TTC549 (cell line): Measurements from ENCODE around the gene IRF9.

Source experiments
- FAIRE-seq: peaks from 2 replicates; lab custom pipeline; 2012; peaks lifted over from hg19 to GRCh38; lab: Jason Lieb, UNC

IRF9 gene

GRCh38 chr14:24147761-24148428 lies 13.2 kb upstream of the IRF9 start:
- no peak for FAIRE-seq

DNA sequence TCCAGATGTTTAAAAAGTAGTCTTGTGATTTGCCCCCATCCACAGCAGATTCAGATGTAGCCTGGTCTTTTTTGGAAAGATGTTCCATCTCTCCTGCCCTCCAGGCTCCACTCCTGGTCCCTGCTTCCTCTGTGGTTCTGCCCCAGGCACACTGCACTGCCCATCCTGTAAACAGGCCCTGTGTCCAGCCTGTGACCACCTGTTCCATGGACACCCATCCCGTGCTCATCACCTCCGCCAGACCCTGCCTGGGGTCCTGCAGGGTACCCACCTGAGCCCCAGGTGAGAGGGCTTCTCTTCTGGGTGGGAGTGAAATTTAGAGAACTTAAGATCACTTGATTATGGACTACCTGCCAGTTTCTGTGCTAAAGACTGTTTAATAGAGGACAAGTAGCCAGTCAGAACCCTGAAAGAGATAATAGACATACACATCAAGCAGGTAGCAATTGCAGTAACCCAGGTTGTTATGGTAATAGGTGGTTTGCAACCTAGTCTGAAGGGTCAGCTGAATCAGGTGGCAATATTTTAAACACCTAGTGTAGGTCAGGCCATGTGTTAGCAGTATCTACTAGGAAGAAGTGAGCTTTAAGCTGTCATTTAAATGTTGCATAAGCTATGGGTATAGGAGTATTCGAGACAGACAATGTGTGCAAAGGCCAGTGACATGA lies 11.6 kb upstream of the IRF9 start:
- no peak for FAIRE-seq

- FAIRE-seq, result no peak
Observed at GRCh38 chr14:24150061-24150460, 11.0 kb upstream of the IRF9 start.

DNA sequence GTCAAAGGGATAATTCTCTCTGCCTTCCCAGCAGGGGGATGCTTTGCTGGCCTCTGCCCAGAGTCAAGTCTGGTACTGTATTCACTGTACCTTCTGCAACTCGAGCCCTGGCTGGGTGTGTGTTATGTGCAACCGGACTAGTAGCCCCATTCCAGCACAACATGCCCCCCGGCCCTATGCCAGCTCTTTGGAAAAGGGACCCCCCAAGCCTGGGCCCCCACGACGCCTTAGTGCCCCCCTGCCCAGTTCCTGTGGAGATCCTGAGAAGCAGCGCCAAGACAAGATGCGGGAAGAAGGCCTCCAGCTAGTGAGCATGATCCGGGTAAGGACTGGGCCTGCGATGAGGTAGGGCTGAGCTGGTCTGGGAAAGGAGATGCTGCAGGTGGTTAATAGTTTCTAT lies 10.5 kb upstream of the IRF9 start:
- no peak for FAIRE-seq

GRCh38 chr14:24150993-24151392 lies 10.1 kb upstream of the IRF9 start:
- no peak for FAIRE-seq

DNA sequence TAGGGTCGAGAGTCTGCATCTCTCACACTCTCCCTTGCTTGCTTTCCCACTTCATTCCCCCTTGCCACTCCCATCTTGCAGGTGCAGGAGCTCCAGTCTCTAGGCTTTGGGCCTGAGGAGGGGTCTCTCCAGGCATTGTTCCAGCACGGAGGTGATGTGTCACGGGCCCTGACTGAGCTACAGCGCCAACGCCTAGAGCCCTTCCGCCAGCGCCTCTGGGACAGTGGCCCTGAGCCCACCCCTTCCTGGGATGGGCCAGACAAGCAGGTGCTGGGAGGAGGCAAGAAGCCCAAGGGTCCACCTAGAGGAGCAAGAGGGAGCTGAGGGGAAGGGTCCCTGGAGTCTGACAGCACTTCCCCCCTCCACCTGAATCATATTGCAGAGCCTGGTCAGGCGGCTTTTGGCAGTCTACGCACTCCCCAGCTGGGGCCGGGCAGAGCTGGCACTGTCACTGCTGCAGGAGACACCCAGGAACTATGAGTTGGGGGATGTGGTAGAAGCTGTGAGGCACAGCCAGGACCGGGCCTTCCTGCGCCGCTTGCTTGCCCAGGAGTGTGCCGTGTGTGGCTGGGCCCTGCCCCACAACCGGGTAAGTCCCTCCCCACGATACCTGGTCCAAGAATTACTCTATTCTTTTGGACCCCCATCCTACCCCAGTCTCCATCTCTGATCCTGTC lies 9.5 kb upstream of the IRF9 start:
- FAIRE-seq, result no peak

GRCh38 chr14:24155100-24155499 lies 6.0 kb upstream of the IRF9 start:
- no peak for FAIRE-seq

DNA sequence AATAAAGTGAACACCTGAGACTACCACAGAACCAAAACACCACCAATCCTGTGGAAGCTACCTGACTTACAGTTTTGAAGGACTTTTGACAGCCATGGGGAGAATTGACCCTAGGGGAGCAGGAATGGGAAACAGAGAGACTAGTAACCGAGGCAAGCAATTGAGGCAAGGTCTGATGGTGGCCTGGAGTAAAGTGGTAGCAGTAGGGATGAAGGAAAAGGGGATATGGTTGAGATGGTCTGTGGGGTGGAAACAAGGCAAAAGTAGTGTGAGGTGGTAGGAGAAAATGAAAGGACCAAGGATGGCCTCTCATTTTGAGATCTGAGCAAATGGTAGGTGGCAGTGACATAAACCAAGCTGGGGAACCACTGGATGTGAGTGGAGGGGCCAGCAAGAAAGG lies 4.2 kb upstream of the IRF9 start:
- no peak for FAIRE-seq

DNA sequence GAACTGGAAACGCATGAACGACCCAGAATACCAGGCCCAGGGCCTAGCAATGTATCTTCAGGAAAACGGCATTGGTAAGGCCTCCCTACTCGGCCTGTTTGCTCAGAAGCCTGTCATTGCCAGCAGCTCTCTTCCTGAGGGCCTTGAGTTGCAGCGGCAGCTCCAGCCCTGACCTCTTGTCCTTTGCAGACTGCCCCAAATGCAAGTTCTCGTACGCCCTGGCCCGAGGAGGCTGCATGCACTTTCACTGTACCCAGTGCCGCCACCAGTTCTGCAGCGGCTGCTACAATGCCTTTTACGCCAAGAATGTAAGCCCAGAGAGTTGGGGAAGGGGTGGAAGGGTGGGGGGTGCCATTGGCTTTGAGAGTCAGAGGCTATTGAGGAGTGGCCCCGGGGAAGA lies 3.7 kb upstream of the IRF9 start:
- FAIRE-seq, result no peak

GRCh38 chr14:24159777-24160498 lies 1.1 kb upstream of the IRF9 start:
- FAIRE-seq, result no peak

GRCh38 chr14:24160499-24160849 lies 591 bp upstream of the IRF9 start:
- FAIRE-seq, result no peak

DNA sequence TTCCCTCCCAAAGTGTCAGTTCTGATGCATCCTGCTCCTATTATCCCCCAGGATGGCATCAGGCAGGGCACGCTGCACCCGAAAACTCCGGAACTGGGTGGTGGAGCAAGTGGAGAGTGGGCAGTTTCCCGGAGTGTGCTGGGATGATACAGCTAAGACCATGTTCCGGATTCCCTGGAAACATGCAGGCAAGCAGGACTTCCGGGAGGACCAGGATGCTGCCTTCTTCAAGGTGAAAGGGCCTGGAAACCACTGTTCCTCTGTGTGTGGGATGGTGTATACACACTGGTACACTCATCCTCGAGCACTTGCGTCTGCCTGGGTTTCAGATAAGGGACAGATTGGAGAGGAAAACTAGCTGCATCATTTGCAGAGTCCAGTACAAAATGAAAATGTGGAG lies 1.0 kb downstream of the IRF9 start:
- no peak for FAIRE-seq

- FAIRE-seq, result no peak
Observed at GRCh38 chr14:24164518-24164991, 3.5 kb downstream of the IRF9 start.

- FAIRE-seq, result no peak
Observed at GRCh38 chr14:24165785-24166184, 4.7 kb downstream of the IRF9 start.

- no peak for FAIRE-seq
Observed at GRCh38 chr14:24167469-24168114, 6.5 kb downstream of the IRF9 start.

DNA sequence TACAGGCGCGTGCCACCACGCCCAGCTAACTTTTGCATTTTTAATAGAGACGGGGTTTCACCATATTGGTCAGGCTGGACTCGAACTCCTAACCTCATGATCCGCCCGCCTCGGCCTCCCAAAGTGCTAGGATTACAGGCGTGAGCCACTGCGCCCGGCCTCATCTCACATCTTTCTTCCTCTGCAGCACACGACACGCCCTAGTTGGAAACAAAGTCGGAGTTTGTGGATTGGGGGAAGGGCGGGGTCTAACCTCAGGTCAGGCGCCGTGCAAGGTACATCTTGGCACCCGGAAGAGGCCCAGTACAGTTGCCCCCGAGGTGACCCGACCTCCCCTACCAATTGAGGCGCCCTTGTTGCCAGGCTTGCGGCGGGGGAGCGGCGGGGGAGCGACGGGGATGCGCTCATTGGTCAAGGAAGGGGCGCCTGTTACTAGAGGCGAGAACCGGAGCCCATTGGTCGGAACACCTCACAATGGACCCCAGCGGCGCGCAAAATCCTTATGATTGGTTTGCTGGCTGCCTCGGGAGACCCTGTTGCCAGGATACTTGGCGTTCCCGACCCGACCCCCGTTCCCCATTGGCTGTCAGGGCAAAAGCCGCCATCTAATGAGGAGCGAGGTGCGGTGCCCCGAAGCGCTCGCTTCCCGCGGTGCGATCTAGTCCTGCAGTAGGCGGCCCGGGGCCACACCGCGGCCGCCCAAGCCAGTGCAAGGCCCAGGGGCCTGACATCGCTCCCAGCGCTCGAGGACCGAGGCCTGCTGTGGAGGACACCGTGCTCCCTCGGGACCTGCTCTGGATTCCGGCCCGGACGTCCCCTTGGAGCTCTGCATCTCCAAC lies 10.6 kb downstream of the IRF9 start, which contains the start of gene REC8:
TSS of gene REC8 (plus strand) at position 659 of the 839 bp plus-strand sequence. CDS start 473 bp downstream, outside the sequence.
- FAIRE-seq, result no peak

DNA sequence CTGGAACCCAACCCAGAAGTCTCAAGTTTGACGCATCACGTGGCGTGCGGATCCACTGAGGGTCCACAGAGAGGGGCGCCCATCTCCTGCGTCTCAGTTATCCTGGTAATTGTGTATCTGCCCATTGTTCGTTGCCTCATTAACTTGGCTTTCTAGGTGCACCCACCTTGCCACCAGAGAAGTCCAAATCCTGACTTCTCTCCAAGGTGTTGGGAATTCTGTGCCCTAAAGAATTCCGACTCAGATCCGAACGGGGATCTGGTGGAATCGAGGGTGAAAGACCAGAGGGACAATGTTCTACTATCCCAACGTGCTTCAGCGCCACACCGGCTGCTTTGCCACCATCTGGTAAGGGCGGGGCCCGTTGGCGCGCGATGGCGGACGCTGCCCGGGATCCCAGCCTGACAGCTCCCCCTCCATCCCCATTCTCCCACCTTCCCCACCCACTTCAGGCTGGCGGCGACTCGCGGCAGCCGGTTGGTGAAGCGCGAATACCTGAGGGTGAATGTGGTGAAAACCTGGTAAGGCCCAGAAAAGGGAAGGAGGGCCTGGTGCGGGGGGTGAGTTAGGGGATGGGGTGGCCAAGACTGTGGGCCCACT lies 11.3 kb downstream of the IRF9 start:
- FAIRE-seq, result no peak

DNA sequence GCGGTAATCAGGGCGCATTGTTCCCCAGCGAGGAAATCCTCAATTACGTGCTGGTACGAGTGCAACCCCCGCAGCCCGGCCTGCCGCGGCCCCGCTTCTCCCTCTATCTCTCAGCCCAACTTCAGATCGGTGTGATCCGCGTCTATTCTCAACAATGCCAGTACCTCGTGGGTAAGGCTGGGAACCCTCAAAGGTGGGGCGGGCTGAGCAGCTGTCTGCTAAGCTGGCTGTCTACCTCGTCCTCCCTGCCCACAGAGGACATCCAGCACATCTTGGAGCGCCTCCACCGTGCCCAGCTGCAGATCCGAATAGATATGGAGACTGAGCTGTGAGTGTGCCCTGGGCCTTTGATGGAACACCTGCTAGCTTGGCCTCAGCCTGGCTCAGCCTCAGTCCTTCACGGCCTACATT lies 11.8 kb downstream of the IRF9 start:
- FAIRE-seq, result no peak

DNA sequence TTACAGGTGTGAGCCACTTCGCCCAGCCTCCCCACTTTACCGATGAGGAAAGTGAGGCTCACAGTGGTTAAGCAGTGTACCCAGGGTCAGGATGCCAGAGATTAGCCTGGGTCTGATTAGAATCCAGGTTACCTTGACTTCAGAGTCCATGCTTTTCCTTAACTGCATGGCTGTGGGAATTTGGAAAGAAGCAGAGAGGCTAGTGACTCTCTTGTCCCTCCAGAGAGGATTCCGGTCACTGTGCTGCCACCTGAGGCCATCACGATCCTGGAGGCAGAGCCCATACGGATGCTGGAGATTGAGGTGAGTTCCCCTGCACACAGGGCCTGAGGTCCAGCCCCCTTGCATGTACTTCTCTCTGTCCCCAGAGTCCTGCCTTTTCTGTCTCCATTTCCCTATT lies 15.5 kb downstream of the IRF9 start:
- FAIRE-seq, result no peak

GRCh38 chr14:24177041-24177825 lies 16.2 kb downstream of the IRF9 start:
- no peak for FAIRE-seq
